Measurements from ENCODE around the gene USP17L18. TPM values are rescaled to one million over a fixed set of nuclear protein-coding genes. Genes with fewer than 3 reads are reported as not detected.
"Not testable (repeated sequence)": the region's sequence is repeated elsewhere in the genome, so short reads cannot be mapped to it uniquely, and the experiment has no call there.

Gene USP17L18
- not detected in 2 replicates for polyA plus RNA-seq (2014; cell fraction: cytosol; rRNA removed)
- polyA plus RNA-seq (2014; cell fraction: nucleus; rRNA removed), result not detected in 2 replicates

DNA sequence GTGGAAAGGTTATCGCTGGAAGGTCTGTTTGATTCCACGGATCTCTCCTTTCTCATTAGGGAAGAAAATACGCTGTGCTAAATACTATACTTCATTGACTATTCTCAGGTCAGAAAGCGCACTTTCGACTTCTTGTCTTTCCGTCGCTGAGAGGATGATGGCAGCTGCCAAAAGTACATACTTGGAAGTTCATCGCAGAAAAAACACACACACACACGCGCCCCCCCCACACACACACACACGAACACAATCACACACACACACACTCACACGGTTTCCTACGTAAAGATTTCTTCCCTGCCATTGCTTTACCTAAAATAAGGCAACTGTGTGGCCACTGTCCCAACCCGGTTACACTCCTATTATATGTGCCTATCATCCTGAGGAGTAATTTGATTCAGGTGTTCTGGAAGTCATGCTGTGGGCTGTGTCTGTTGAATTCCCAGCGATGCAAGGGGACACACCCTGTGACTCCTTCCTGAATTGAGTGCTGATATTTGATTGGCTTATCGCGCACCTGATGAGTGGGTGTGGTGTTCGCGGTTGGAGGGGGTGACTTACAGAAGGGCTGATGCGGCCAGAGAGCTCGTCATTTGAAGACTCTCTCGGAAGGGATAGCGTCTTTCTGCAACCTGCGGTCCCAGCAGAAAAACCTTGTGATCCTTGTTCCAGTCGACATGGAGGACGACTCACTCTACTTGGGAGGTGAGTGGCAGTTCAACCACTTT lies at the start of gene USP17L18:
Gene USP17L18, plus strand, starts transcription at position 678 of the 728 bp plus-strand sequence. Its CDS starts 0 bp downstream, at position 678.
- DNase-seq (ENCODE audit: low spot score), result peak; percentile 0

DNA sequence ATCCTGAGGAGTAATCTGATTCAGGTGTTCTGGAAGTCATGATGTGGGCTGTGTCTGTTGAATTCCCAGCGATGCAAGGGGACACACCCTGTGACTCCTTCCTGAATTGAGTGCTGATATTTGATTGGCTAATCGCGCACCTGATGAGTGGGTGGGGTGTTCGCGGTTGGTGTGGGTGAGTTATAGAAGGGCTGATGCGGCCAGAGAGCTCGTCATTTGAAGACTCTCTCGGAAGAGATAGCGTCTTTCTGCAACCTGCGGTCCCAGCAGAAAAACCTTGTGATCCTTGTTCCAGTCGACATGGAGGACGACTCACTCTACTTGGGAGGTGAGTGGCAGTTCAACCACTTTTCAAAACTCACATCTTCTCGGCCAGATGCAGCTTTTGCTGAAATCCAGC lies 38.1 kb upstream of the USP17L18 start, which contains the start of gene USP17L10:
Gene USP17L10, plus strand, starts transcription at position 301 of the 400 bp plus-strand sequence. Its CDS starts 0 bp downstream, at position 301.
- DNase-seq (ENCODE audit: low spot score), result not testable (repeated sequence)

DNA sequence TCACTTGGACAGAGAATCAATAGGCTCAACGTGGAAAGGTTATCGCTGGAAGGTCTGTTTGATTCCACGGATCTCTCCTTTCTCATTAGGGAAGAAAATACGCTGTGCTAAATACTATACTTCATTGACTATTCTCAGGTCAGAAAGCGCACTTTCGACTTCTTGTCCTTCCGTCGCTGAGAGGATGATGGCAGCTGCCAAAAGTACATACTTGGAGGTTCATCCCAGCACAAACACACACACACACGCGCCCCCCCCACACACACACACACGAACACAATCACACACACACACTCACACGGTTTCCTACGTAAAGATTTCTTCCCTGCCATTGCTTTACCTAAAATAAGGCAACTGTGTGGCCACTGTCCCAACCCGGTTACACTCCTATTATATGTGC lies 33.7 kb upstream of the USP17L18 start:
- DNase-seq (ENCODE audit: low spot score), result not testable (repeated sequence)

DNA sequence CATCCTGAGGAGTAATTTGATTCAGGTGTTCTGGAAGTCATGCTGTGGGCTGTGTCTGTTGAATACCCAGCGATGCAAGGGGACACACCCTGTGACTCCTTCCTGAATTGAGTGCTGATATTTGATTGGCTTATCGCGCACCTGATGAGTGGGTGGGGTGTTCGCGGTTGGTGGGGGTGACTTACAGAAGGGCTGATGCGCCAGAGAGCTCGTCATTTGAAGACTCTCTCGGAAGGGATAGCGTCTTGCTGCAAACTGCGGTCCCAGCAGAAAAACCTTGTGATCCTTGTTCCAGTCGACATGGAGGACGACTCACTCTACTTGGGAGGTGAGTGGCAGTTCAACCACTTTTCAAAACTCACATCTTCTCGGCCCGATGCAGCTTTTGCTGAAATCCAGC lies 33.3 kb upstream of the USP17L18 start, which contains the start of gene USP17L11:
Gene USP17L11, plus strand, starts transcription at position 301 of the 400 bp plus-strand sequence. Its CDS starts 0 bp downstream, at position 301.
- not testable (repeated sequence) for DNase-seq (ENCODE audit: low spot score)

- not testable (repeated sequence) for DNase-seq (ENCODE audit: low spot score)
Observed at GRCh38 chr4:9219852-9220251, 28.6 kb upstream of the USP17L18 start, which contains the start of gene USP17L12. Gene USP17L12 (plus strand): TSS chr4:9220152. CDS start chr4:9220152, 0 bp downstream.

DNA sequence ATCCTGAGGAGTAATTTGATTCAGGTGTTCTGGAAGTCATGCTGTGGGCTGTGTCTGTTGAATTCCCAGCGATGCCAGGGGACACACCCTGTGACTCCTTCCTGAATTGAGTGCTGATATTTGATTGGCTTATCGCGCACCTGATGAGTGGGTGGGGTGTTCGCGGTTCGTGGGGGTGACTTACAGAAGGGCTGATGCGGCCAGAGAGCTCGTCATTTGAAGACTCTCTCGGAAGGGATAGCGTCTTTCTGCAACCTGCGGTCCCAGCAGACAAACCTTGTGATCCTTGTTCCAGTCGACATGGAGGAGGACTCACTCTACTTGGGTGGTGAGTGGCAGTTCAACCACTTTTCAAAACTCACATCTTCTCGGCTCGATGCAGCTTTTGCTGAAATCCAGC lies 23.8 kb upstream of the USP17L18 start, which contains the start of gene USP17L13:
Gene USP17L13, plus strand, starts transcription at position 301 of the 400 bp plus-strand sequence. Its CDS starts 0 bp downstream, at position 301.
- not testable (repeated sequence) for DNase-seq (ENCODE audit: low spot score)

- DNase-seq (ENCODE audit: low spot score), result not testable (repeated sequence)
Observed at GRCh38 chr4:9230249-9230648, 18.2 kb upstream of the USP17L18 start.

- not testable (repeated sequence) for DNase-seq (ENCODE audit: low spot score)
Observed at GRCh38 chr4:9234085-9234484, 14.3 kb upstream of the USP17L18 start, which contains the start of gene USP17L15. Gene USP17L15 (plus strand): TSS chr4:9234385. CDS start chr4:9234385, 0 bp downstream.

GRCh38 chr4:9238461-9238860 lies 10.0 kb upstream of the USP17L18 start:
- DNase-seq (ENCODE audit: low spot score), result peak; percentile 0

DNA sequence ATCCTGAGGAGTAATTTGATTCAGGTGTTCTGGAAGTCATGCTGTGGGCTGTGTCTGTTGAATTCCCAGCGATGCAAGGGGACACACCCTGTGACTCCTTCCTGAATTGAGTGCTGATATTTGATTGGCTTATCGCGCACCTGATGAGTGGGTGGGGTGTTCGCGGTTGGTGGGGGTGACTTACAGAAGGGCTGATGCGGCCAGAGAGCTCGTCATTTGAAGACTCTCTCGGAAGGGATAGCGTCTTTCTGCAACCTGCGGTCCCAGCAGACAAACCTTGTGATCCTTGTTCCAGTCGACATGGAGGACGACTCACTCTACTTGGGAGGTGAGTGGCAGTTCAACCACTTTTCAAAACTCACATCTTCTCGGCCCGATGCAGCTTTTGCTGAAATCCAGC lies 4.9 kb upstream of the USP17L18 start, which contains the start of gene USP17L17:
Gene USP17L17, plus strand, starts transcription at position 301 of the 400 bp plus-strand sequence. Its CDS starts 0 bp downstream, at position 301.
- DNase-seq (ENCODE audit: low spot score), result not testable (repeated sequence)

DNA sequence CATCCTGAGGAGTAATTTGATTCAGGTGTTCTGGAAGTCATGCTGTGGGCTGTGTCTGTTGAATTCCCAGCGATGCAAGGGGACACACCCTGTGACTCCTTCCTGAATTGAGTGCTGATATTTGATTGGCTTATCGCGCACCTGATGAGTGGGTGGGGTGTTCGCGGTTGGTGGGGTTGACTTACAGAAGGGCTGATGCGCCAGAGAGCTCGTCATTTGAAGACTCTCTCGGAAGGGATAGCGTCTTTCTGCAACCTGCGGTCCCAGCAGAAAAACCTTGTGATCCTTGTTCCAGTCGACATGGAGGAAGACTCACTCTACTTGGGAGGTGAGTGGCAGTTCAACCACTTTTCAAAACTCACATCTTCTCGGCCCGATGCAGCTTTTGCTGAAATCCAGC lies 4.6 kb downstream of the USP17L18 start, which contains the start of gene USP17L19:
Gene USP17L19, plus strand, starts transcription at position 301 of the 400 bp plus-strand sequence. Its CDS starts 0 bp downstream, at position 301.
- not testable (repeated sequence) for DNase-seq (ENCODE audit: low spot score)

GRCh38 chr4:9257824-9258223 lies 9.4 kb downstream of the USP17L18 start, which contains the start of gene USP17L20:
Gene USP17L20 (plus strand): TSS chr4:9258124. CDS start chr4:9258124, 0 bp downstream.
- not testable (repeated sequence) for DNase-seq (ENCODE audit: low spot score)

- DNase-seq (ENCODE audit: low spot score), result not testable (repeated sequence)
Observed at GRCh38 chr4:9262572-9262971, 14.1 kb downstream of the USP17L18 start, which contains the start of gene USP17L21. Gene USP17L21 (plus strand): TSS chr4:9262872. CDS start chr4:9262872, 0 bp downstream.

GRCh38 chr4:9267319-9267718 lies 18.9 kb downstream of the USP17L18 start, which contains the start of gene USP17L22:
Gene USP17L22 (plus strand): TSS chr4:9267619. CDS start chr4:9267619, 0 bp downstream.
- DNase-seq (ENCODE audit: low spot score), result not testable (repeated sequence)

DNA sequence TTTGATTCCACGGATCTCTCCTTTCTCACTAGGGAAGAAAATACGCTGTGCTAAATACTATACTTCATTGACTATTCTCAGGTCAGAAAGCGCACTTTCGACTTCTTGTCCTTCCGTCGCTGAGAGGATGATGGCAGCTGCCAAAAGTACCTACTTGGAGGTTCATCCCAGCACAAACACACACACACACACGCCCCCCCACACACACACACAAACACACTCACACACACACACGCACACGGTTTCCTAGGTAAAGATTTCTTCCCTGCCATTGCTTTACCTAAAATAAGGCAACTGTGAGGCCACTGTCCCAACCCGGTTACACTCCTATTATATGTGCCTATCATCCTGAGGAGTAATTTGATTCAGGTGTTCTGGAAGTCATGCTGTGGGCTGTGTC lies 23.3 kb downstream of the USP17L18 start:
- DNase-seq (ENCODE audit: low spot score), result not testable (repeated sequence)

Measured in SK-N-DZ (cell line).